GM21529 (cell line): ENCODE results near the gene ARHGAP8.
"Not testable (repeated sequence)": the region's sequence is repeated elsewhere in the genome, so short reads cannot be mapped to it uniquely, and the experiment has no call there.

Experiments used
- ATAC-seq: cut with Tn5 transposase; IDR thresholded peaks from one replicate; pipeline ENCODE4 v1.9.1; 2021; ENCODE audit not compliant: unreplicated experiment

ARHGAP8 gene

DNA sequence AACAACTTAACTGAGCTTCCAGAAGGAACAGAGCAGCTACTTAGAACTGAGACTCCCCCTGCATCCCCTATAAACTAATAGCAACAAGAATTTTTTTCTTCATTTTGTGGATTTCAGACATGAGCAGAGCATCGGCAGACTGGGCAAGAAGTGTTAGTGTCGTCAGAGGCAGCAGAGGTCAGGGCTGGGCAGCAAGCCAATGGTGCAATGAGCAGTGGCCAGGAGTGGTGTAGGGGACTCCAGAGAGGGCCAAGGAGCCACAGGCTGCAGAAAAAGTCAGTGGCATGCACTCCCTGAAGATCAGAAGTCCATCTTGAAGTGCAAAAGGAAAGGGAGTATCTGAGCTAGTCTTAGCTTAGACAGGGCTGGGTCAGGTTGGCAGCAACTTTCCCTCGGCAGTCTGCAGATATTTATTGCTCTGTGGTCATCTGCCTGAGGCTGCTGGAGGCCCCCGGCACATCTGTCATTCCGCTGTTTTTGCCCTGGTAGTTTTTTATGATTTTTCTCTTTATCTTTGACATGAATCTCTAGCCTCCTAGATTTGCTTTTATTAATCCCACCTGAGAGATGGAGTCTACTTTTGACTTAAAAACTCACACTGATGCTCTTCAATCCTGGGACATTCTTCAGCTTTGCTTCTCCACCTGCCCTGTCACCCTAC is 152.2 kb downstream of the ARHGAP8 start:
- not testable (repeated sequence) for ATAC-seq

DNA sequence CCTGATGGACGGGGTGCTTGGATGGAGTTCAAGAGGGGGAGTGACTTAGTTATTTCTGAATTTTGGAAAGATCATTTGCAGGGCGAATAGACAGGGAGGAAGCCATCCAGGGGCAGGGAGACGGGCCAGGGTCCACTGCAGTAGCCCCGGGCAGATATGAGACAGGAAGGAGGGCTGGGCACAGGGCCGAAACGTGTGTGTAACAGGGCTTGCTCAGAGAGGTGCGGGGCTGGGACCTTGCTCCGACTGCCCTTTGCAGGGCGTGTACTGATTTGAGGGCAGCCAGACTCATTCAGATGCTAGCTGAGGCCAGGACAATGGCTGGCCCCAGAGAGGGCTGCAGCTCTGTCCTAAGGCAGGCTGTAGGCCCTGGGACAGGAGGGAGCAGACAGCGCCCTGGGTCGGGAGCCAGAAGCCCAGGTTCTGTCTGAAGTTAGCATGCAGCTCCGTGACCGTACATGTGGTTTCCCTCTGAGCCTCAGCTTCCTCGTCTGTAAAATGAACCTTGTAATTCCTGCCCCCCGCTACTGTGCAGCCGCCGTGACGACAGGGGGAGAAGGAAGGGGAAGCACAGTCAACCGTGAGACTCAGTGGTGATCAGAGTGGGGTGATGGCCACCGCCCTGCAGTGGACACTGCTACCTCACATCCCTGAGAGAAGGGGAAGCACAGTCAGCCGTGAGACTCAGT is 154.0 kb downstream of the ARHGAP8 start:
- ATAC-seq, result no peak

DNA sequence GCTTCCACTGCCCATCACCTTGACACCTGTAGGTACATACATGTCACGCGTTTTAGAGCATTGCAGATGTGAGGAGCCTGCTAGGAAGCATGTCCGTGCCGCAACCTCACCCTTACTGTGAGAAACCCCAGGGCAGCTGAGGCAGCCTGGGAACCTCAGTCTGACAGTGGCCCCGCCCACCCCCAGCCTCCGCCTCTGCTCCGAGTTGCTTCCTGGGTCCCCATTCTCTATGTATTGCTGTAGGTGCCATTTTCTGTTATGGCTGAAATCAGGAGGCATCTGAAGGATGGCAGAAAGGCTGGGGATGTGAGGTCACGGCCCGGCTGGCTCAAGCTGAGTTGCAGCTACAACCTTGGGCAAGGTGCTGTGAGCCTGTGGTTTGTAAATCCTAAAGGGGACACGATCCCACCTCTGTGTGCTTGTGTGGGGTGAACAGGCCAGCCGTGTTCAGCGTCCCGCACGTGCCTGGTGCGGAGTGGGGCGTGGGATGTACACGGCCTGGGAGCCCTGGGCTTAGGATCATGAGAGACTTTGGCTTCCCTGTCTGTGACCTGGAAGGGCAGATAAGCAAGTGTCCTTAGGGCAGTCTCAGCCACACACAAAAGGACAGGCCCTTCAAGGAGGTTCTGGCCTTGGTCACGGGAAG is 154.7 kb downstream of the ARHGAP8 start:
- ATAC-seq, result no peak

DNA sequence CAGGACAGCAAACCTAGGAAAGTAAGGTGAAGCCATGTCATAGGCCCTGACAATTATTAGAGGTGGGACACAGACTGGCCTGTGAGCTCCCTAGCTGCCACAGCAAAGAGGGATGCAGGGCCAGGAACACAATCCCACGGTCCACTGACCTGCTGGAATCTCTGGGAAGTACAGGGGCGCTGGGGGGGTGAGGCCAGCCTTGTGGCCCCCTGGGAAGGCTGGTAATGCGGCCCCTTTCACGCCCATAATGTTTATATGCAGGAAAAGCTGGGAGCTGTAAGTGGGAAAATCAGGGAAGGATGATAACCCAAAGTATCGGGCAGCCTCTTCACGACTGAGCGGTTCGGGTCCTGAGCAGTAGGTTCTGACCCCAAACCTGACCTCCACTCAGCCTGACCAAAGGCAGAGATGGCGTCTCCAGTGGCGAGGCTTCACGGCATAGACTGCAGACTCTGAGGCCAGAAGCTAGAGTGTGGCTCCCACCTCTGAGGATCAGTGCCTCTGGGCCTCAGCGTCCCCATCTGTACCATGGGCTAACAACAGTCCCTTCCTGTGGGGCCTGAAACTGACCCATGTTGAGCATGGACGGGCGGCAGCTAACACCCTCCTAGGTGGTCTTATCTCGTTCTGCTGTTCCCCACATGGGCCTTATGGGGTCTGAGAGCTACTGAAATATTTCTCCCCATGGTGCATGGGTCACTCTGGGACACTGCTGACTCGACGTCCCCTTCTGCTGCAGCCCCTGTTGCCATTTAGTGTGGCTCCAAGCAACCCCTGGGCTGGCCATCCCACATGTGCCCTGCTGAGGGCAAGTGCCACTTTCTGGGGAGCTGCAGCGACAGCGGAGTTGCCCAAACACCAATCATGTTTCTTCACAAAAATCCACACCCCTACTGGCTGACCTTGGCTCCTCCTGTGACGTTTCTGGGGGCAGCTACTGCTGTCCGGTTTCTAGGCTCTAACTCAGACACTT is 155.7 kb downstream of the ARHGAP8 start:
- ATAC-seq, result no peak

DNA sequence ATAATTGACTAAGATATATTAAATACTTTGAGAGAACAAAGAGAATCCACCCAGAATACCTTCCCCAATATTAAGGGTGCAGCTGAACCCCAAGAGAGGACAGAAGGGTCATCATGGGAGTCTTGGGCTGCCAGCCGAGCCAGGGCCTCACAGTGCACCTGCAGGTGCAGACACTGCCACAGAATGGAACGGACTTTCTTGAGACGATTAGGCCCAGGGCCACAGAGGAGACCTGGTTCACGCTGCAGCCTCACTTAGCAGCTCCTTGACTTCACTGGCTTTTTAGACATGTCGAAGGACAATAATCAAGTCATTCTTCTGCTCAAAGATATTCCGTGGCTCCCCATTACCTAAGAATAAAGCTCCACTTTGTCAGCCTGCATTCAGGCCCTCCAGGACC is 156.9 kb downstream of the ARHGAP8 start:
- no peak for ATAC-seq
